HCT116 (cell line): Measurements from ENCODE around the gene CLRN1. TPM values are rescaled to one million over a fixed set of nuclear protein-coding genes. Genes with fewer than 3 reads are reported as not detected.

Source experiments
- ATAC-seq: fragments of 200-7000 bp; cut with Tn5 transposase; 2 replicates; pipeline ENCODE4 v1.9.1; 2020; ENCODE audit warnings: mild to moderate bottlenecking, moderate library complexity
- BruUV-seq: library from RNA; stranded (reverse); fragments of 400-500 nt; replicated peaks from 2 replicates; lab custom pipeline; 2021; lab: Mats Ljungman, UMichigan
- CTCF ChIA-PET: fragments of 300-600 bp; sonication (Branson Sonifier 250); formaldehyde crosslinking; loops from one replicate; lab custom pipeline; 2021; ENCODE audit warnings: antibody characterized with exemption; lab: Charles Lee
- POLR2A ChIA-PET: fragments of 300-600, 350-600 bp; sonication (Branson Sonifier 250); formaldehyde crosslinking; loops from one replicate; lab custom pipeline; 2021; ENCODE audit warnings: antibody characterized with exemption; lab: Charles Lee
- RAD21 ChIA-PET, 2 experiments: fragments of 300-600 bp; sonication (Branson Sonifier 250); formaldehyde crosslinking; loops; one replicate each; lab custom pipeline; 2023; ENCODE audit warnings: low total read pairs in 2 of 2; ENCODE audit not compliant: uncharacterized antibody in 2 of 2, unreplicated experiment in 2 of 2, low non-redundant PET in 1 of 2; lab: Charles Lee
- DNase-seq: peaks from one replicate; pipeline ENCODE4 v3.0.0-alpha.2; 2010; ENCODE audit warnings: low read depth, low spot score
- H2AFZ ChIP-seq: fragments of 200-600 bp; shearing (Covaris generic), sonication (generic); 2 replicates; pipeline ENCODE4 v1.6.1; 2017; ENCODE audit warnings: low read depth, mixed run types, mixed read lengths, antibody characterized with exemption, low read length; ENCODE audit not compliant: poor library complexity, severe bottlenecking
- H3K27ac ChIP-seq: 2 replicates; pipeline ENCODE4 v1.5.1; 2012; ENCODE audit warnings: low read depth, low read length
- H3K27me3 ChIP-seq: fragments of 200-600 bp; sonication (generic); 2 replicates; pipeline ENCODE4 v1.6.1; 2016; ENCODE audit warnings: mixed run types, low read length, mixed read lengths; ENCODE audit not compliant: insufficient read depth
- H3K36me3 ChIP-seq, 2 experiments: fragments of 200-500 bp in 1 of 2; fragments of 200-600 bp in 1 of 2; sonication (Bioruptor generic) in 1 of 2; sonication (generic) in 1 of 2; 2 replicates each; pipeline versions ENCODE4 v1.5.1 to v1.6.1; 2014 to 2016; ENCODE audit warnings: low read length in 2 of 2, inconsistent platforms in 1 of 2, mixed read lengths in 1 of 2, mixed run types in 1 of 2; ENCODE audit not compliant: insufficient read depth in 2 of 2, control insufficient read depth in 1 of 2
- H3K4me1 ChIP-seq, 2 experiments: fragments of 200-600 bp in 1 of 2; sonication (generic) in 1 of 2; 2 replicates each; pipeline versions ENCODE4 v1.5.1 to v1.6.1; 2012 to 2017; ENCODE audit warnings: low read length in 2 of 2, inconsistent platforms in 1 of 2, mild to moderate bottlenecking in 1 of 2, mixed read lengths in 1 of 2, mixed run types in 1 of 2, moderate library complexity in 1 of 2; ENCODE audit not compliant: insufficient read depth in 2 of 2, control insufficient read depth in 1 of 2
- H3K4me2 ChIP-seq: fragments of 200-600 bp; sonication (generic); 2 replicates; pipeline ENCODE4 v1.6.1; 2017; ENCODE audit warnings: mixed run types, low read length, mixed read lengths
- H3K4me3 ChIP-seq, 2 experiments: fragments of 200-600 bp in 1 of 2; sonication (generic) in 1 of 2; replicated peaks in 1 of 2; 2 replicates each; pipeline ENCODE4 v1.5.1; 2011 to 2016; ENCODE audit warnings: low read length in 2 of 2, control low read depth in 1 of 2, low read depth in 1 of 2, mild to moderate bottlenecking in 1 of 2, mixed read lengths in 1 of 2, mixed run types in 1 of 2
- H3K79me2 ChIP-seq: fragments of 200-600 bp; sonication (generic); 2 replicates; pipeline ENCODE4 v1.6.1; 2017; ENCODE audit warnings: mild to moderate bottlenecking, mixed run types, low read length, moderate library complexity, mixed read lengths; ENCODE audit not compliant: insufficient read depth
- H3K9ac ChIP-seq: fragments of 200-600 bp; sonication (generic); 2 replicates; pipeline ENCODE4 v1.6.1; 2016; ENCODE audit warnings: low read length, mixed read lengths
- H3K9me2 ChIP-seq: fragments of 200-600 bp; sonication (generic), shearing (Covaris generic); 2 replicates; pipeline ENCODE4 v1.6.1; 2017; ENCODE audit warnings: mixed run types, mild to moderate bottlenecking, moderate library complexity; ENCODE audit not compliant: insufficient read depth
- H3K9me3 ChIP-seq, 2 experiments: fragments of 200-500 bp in 1 of 2; fragments of 200-600 bp in 1 of 2; sonication (Bioruptor generic) in 1 of 2; sonication (generic) in 1 of 2; 2 replicates each; pipeline ENCODE4 v1.6.1; 2014 to 2017; ENCODE audit warnings: low read length in 2 of 2, mixed read lengths in 2 of 2, inconsistent platforms in 1 of 2, low read depth in 1 of 2, mild to moderate bottlenecking in 1 of 2, mixed run types in 1 of 2, moderate library complexity in 1 of 2; ENCODE audit not compliant: control insufficient read depth in 1 of 2, insufficient read depth in 1 of 2
- H4K20me1 ChIP-seq: fragments of 200-600 bp; sonication (generic), shearing (Covaris generic); 2 replicates; pipeline ENCODE4 v1.6.1; 2017; ENCODE audit warnings: mixed run types, mild to moderate bottlenecking, moderate library complexity; ENCODE audit not compliant: insufficient read depth
- EZH2phosphoT487 ChIP-seq: fragments of 200-600 bp; IDR thresholded peaks from 2 replicates; pipeline ENCODE4 v1.6.1; 2018; ENCODE audit warnings: antibody characterized with exemption, borderline replicate concordance
- FOSL1 ChIP-seq: IDR thresholded peaks from 2 replicates; pipeline ENCODE4 v1.6.1; 2012; ENCODE audit warnings: low read depth
- JUND ChIP-seq: IDR thresholded peaks from 2 replicates; pipeline ENCODE4 v1.6.1; 2012
- intact Hi-C: fragments of 100-400 bp; cut with micrococcal nuclease; formaldehyde crosslinking; loops from 2 replicates; pipeline ENCODE4 v1.10.0; 2022
- total RNA-seq: library from RNA; stranded (reverse); gene quantifications from one replicate; pipeline ENCODE4 v1.2.1, GENCODE V29; 2021; ENCODE audit not compliant: unreplicated experiment
- TF ChIP-seq, protein P1 (sequence below): IDR thresholded peaks from 2 replicates; pipeline ENCODE4 v1.6.1; 2012; ENCODE audit warnings: low read depth
- TF ChIP-seq, protein P2 (sequence below): IDR thresholded peaks from 2 replicates; pipeline ENCODE4 v1.6.1; 2012

The CLRN1 gene
- total RNA-seq, 1 experiment from 2014 or later: not detected

DNA sequence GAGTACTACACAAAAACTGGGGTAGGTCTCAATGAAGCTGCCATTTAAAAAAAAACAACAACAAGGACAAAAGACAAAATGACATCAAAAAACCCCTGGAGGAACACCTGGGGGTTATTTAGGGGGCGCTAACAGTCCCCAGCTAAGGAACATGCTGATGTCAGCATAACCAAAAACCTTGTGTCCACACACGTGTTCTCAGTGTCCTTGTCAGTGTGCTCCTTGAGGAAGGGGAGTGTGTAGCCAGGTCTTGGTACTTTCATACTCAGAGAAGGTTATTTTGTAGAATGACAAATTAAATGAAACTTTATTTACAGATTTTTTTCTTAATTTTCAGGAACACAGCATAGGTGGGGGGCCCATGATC, 31.2 kb upstream of the CLRN1 start (continued):
- TF ChIP-seq, protein P1, sequence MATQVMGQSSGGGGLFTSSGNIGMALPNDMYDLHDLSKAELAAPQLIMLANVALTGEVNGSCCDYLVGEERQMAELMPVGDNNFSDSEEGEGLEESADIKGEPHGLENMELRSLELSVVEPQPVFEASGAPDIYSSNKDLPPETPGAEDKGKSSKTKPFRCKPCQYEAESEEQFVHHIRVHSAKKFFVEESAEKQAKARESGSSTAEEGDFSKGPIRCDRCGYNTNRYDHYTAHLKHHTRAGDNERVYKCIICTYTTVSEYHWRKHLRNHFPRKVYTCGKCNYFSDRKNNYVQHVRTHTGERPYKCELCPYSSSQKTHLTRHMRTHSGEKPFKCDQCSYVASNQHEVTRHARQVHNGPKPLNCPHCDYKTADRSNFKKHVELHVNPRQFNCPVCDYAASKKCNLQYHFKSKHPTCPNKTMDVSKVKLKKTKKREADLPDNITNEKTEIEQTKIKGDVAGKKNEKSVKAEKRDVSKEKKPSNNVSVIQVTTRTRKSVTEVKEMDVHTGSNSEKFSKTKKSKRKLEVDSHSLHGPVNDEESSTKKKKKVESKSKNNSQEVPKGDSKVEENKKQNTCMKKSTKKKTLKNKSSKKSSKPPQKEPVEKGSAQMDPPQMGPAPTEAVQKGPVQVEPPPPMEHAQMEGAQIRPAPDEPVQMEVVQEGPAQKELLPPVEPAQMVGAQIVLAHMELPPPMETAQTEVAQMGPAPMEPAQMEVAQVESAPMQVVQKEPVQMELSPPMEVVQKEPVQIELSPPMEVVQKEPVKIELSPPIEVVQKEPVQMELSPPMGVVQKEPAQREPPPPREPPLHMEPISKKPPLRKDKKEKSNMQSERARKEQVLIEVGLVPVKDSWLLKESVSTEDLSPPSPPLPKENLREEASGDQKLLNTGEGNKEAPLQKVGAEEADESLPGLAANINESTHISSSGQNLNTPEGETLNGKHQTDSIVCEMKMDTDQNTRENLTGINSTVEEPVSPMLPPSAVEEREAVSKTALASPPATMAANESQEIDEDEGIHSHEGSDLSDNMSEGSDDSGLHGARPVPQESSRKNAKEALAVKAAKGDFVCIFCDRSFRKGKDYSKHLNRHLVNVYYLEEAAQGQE: no peak
- TF ChIP-seq EZH2phosphoT487: no peak

DNA sequence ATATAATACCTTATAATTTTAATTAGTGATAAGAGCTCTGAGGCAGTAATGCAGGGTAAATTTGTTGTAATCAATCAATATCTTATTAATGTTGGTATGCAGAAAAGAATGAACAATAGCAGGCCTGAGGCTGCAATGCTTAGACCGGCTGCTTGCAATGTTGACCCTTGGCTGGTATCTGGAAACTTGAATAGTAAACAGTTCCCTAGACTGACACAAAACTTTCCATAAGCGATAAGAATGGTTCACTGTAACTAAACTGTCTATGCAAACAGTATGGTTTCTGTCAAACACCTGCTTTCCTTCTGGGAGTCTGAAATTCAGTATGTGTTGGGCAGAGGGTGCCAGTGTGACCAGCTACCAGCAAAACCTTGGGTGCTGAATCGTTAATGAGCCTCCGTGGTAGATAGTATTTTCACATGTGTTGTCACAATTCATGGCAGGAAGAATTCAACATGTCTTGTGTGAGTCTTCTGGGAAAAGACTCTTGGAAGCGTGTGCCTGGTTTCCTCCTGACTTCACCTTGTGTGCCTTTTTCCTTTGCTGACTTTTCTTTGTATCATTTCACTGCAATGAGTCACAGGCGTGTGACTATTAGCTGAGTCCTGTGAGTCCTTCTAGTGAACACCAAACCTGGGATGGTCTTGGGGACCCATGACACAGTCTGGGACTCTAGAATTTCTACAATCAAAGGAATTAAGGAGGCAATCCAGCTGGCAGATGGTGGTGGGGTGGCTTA, 30.7 kb upstream of the CLRN1 start:
- H3K9me3 ChIP-seq: no peaks in the 10 kb centered on the region
- TF ChIP-seq, protein P2, sequence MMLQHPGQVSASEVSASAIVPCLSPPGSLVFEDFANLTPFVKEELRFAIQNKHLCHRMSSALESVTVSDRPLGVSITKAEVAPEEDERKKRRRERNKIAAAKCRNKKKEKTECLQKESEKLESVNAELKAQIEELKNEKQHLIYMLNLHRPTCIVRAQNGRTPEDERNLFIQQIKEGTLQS: no peak
- peak; percentile 52 for TF ChIP-seq FOSL1
- TF ChIP-seq JUND: 0 out of 2 replicates have a peak, but pooled peaks have one; percentile 33
- no peak overlapping the region for H3K4me3 ChIP-seq
- no peaks in the 10 kb centered on the region for H3K27me3 ChIP-seq
- no peaks in the 10 kb centered on the region for H3K79me2 ChIP-seq
- ChIA-PET CTCF (no interaction called here), RAD21 (no interaction called here), POLR2A (no interaction called here)
- intact Hi-C loops: no loop called here
- H3K4me2 ChIP-seq: peak overlapping the region; percentile 33
- H2AFZ ChIP-seq: no peak overlapping the region
- ATAC-seq: peak; percentile 40; the same call in 1 of the 2 replicates
- H3K9ac ChIP-seq: no peak overlapping the region
- H3K36me3 ChIP-seq: no peaks in the 10 kb centered on the region
- BruUV-seq: no TSS peak
- H3K27ac ChIP-seq: no peak overlapping the region
- H3K4me1 ChIP-seq: peaks cover 0 to 8% of the 10 kb centered on the region in 2 experiments; a peak in 2 of 4 replicates
- no peaks in the 10 kb centered on the region for H3K9me2 ChIP-seq
- DNase-seq: no peak
- H4K20me1 ChIP-seq: no peaks in the 10 kb centered on the region
